Smooth muscle cell (in vitro differentiated cells): ENCODE results near the gene MAPRE3. TPM values are rescaled to one million over a fixed set of nuclear protein-coding genes. Genes with fewer than 3 reads are reported as not detected.
A peak's percentile ranks its signal among the peaks of the same experiment; 100 is the strongest.

ENCODE experiments used
- DNase-seq: peaks from one replicate; lab custom pipeline; 2025; ENCODE audit not compliant: unreplicated experiment; lab: John Stamatoyannopoulos, UW
- H2AFZ ChIP-seq: fragments of 200-600 bp; sonication (generic); 2 replicates; pipeline ENCODE4 v1.6.0; 2016; ENCODE audit warnings: antibody characterized with exemption, low read depth, mild to moderate bottlenecking
- H3F3A ChIP-seq: fragments of 200-600 bp; sonication (generic); 2 replicates; pipeline ENCODE4 v1.6.0; 2017; ENCODE audit warnings: antibody characterized with exemption, low read depth
- H3K27ac ChIP-seq: fragments of 200-600 bp; sonication (generic); 2 replicates; pipeline ENCODE4 v1.5.1; 2016; ENCODE audit warnings: low read depth, mild to moderate bottlenecking
- H3K27me3 ChIP-seq: fragments of 200-600 bp; sonication (generic); 2 replicates; pipeline ENCODE4 v1.6.1; 2016; ENCODE audit warnings: low read depth, mild to moderate bottlenecking
- H3K36me3 ChIP-seq: fragments of 200-600 bp; sonication (generic); 2 replicates; pipeline ENCODE4 v1.5.1; 2016; ENCODE audit warnings: low read depth
- H3K4me1 ChIP-seq: fragments of 200-600 bp; sonication (generic); 2 replicates; pipeline ENCODE4 v1.5.1; 2016; ENCODE audit warnings: low read depth
- H3K4me2 ChIP-seq: fragments of 200-600 bp; sonication (generic); 2 replicates; pipeline ENCODE4 v1.6.0; 2016; ENCODE audit warnings: mild to moderate bottlenecking
- H3K4me3 ChIP-seq: fragments of 200-600 bp; sonication (generic); 2 replicates; pipeline ENCODE4 v1.5.1; 2016; ENCODE audit warnings: mild to moderate bottlenecking
- H3K79me2 ChIP-seq: fragments of 200-600 bp; sonication (generic); 2 replicates; pipeline ENCODE4 v1.6.0; 2016; ENCODE audit warnings: low read depth, mild to moderate bottlenecking
- H3K9ac ChIP-seq: fragments of 200-600 bp; sonication (generic); 2 replicates; pipeline ENCODE4 v1.6.0; 2016; ENCODE audit warnings: low read depth
- H3K9me3 ChIP-seq: fragments of 200-600 bp; sonication (generic); replicated peaks from 2 replicates; pipeline ENCODE4 v1.5.1; 2016; ENCODE audit warnings: low read depth
- H4K20me1 ChIP-seq: fragments of 200-600 bp; sonication (generic); 2 replicates; pipeline ENCODE4 v1.6.0; 2016; ENCODE audit warnings: low read depth
- CTCF ChIP-seq: fragments of 200-600 bp; sonication (generic); IDR thresholded peaks from 2 replicates; pipeline ENCODE4 v1.5.1; 2017; ENCODE audit warnings: borderline replicate concordance, mild to moderate bottlenecking, antibody characterized with exemption; ENCODE audit not compliant: insufficient read depth, poor library complexity, severe bottlenecking
- WGBS: methylation state at CpG from one replicate; pipeline ENCODE4 v1.1.7; 2016; ENCODE audit warnings: low lambda C conversion rate; 5-methylcytosine and 5-hydroxymethylcytosine counted together
- polyA plus RNA-seq: library from polyadenylated mRNA; unstranded; fragments of >200 nt; fragmentation: Nextera tagmentation; extraction: Ambion mirVana; gene quantifications from 2 replicates; pipeline ENCODE4 v1.2.1, GENCODE V29; 2016
- total RNA-seq: library from RNA; depleted of rRNA; stranded (reverse); fragments of >200 nt; gene quantifications from 2 replicates; pipeline ENCODE4 v1.2.3, GENCODE V29; 2014

MAPRE3 gene
- total and polyA plus RNA-seq, 2 experiments from 2014 or later: 12.5 to 30.5 TPM

DNA sequence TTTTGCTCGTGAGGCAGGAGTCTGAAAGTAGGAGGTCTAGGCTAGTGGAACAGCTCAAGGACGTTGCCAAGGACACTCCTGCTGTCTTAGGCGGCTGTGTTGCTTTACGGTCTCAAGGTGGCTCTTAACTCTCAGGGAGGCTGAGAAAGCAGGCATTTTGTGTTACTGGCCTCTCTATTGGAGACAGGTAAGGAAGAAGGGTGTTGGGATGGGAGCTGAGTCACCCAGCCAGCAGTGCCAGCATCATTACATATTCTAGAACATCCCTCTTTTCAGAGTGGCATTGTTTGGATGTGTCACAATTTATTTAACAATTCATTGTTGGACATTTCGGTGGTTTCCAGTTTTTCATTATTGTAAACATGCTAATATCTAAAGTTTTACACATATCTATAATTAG is 31.5 kb downstream of the MAPRE3 start:
- no peak overlapping the region for H3K4me2 ChIP-seq
- no peak overlapping the region for H3K27ac ChIP-seq
- DNase-seq: no peak
- H3K79me2 ChIP-seq: no peaks in the 10 kb centered on the region
- H3K36me3 ChIP-seq: no peaks in the 10 kb centered on the region
- H3K9ac ChIP-seq: no peak overlapping the region
- 71% methylated on average over 5 of the region's 5 CpGs for WGBS
- no peak overlapping the region for H3K4me3 ChIP-seq
- H3F3A ChIP-seq: no peaks in the 10 kb centered on the region
- H3K27me3 ChIP-seq: no peaks in the 10 kb centered on the region
- peaks cover 74% of the 10 kb centered on the region for H4K20me1 ChIP-seq
- H3K4me1 ChIP-seq: peaks cover 5% of the 10 kb centered on the region
- no peaks in the 10 kb centered on the region for H3K9me3 ChIP-seq
- TF ChIP-seq CTCF: no peak
- no peak overlapping the region for H2AFZ ChIP-seq

GRCh38 chr2:27003007-27003406 is 32.6 kb downstream of the MAPRE3 start:
- H3K27ac ChIP-seq: peak overlapping the region; percentile 9
- no peak overlapping the region for H3K4me2 ChIP-seq
- H3K36me3 ChIP-seq: no peaks in the 10 kb centered on the region
- no peak for DNase-seq
- no peak for TF ChIP-seq CTCF
- H3K79me2 ChIP-seq: no peaks in the 10 kb centered on the region
- H3K9ac ChIP-seq: no peak overlapping the region
- no peak overlapping the region for H2AFZ ChIP-seq
- no peaks in the 10 kb centered on the region for H3F3A ChIP-seq
- H3K9me3 ChIP-seq: no peaks in the 10 kb centered on the region
- H3K4me3 ChIP-seq: no peak overlapping the region
- 67% methylated on average over 4 of the region's 4 CpGs for WGBS
- peaks cover 70% of the 10 kb centered on the region for H4K20me1 ChIP-seq
- no peaks in the 10 kb centered on the region for H3K27me3 ChIP-seq
- peaks cover 5% of the 10 kb centered on the region for H3K4me1 ChIP-seq

- Histone ChIP-seq H3K36me3 (no peaks in the 10 kb centered on the region), H3K4me1 (peaks cover 5% of the 10 kb centered on the region), H3K27ac (peak overlapping the region; percentile 25), H3K27me3 (no peaks in the 10 kb centered on the region), H3K9ac (no peak overlapping the region), H3K4me2 (peak overlapping the region; percentile 44), H2AFZ (no peak overlapping the region), H3K9me3 (no peaks in the 10 kb centered on the region), H3K4me3 (no peak overlapping the region), H3F3A (no peaks in the 10 kb centered on the region), H3K79me2 (no peaks in the 10 kb centered on the region), H4K20me1 (peaks cover 61% of the 10 kb centered on the region)
- no peak for DNase-seq
- 57% methylated on average over 9 of the region's 9 CpGs for WGBS
- TF ChIP-seq CTCF: no peak
Observed at GRCh38 chr2:27003857-27004256, 33.4 kb downstream of the MAPRE3 start.

GRCh38 chr2:27006602-27007415 is 36.4 kb downstream of the MAPRE3 start:
- no peak for DNase-seq
- H2AFZ ChIP-seq: no peak overlapping the region
- no peaks in the 10 kb centered on the region for H3K9me3 ChIP-seq
- H3K4me2 ChIP-seq: peak overlapping the region; percentile 14
- no peaks in the 10 kb centered on the region for H3K79me2 ChIP-seq
- no peaks in the 10 kb centered on the region for H3K36me3 ChIP-seq
- no peak overlapping the region for H3K9ac ChIP-seq
- H3K4me1 ChIP-seq: peaks cover 5% of the 10 kb centered on the region
- H3F3A ChIP-seq: no peaks in the 10 kb centered on the region
- no peak overlapping the region for H3K27ac ChIP-seq
- peaks cover 63% of the 10 kb centered on the region for H4K20me1 ChIP-seq
- WGBS: 71% methylated on average over 6 of the region's 6 CpGs
- H3K4me3 ChIP-seq: no peak overlapping the region
- no peaks in the 10 kb centered on the region for H3K27me3 ChIP-seq
- TF ChIP-seq CTCF: no peak
